ENCODE measurements around the gene SLC47A2. TPM values are rescaled to one million over a fixed set of nuclear protein-coding genes. Genes with fewer than 3 reads are reported as not detected.
"Not testable (repeated sequence)": the region's sequence is repeated elsewhere in the genome, so short reads cannot be mapped to it uniquely, and the experiment has no call there.

The SLC47A2 gene
- total and polyA plus RNA-seq, 2 experiments from 2014 or later = not detected

- TF ChIP-seq CREB1 (CRISPR knock-in tag; IDR thresholded peaks at IDR 0.05; ENCODE audit: low read depth) = no peak
- TF ChIP-seq JUNB (IDR thresholded peaks at IDR 0.05; ENCODE audit: unreplicated experiment) = no peak
- TF ChIP-seq ZNF331 (CRISPR knock-in tag; IDR thresholded peaks at IDR 0.05; ENCODE audit: low read depth) = no peak
- no peak for TF ChIP-seq POLR2AphosphoS5 (IDR thresholded peaks at IDR 0.05; ENCODE audit: low read depth)
- no peak for TF ChIP-seq EZH2 (IDR thresholded peaks at IDR 0.05; ENCODE audit: low read depth, unreplicated experiment)
- no peak for TF ChIP-seq CTCF (conservative IDR thresholded peaks at IDR 0.05; ENCODE audit: low read depth in 2 of 2)
- TF ChIP-seq EZH2phosphoT487 (IDR thresholded peaks at IDR 0.05; ENCODE audit: unreplicated experiment) = no peak
- TF ChIP-seq ZNF114 (CRISPR knock-in tag; IDR thresholded peaks at IDR 0.05) = no peak
- no peak for TF ChIP-seq REST (IDR thresholded peaks at IDR 0.05; ENCODE audit: unreplicated experiment)
These were observed 14.2 kb downstream of the SLC47A2 start (continued) for GRCh38 chr17:19702217-19702641.

GRCh38 chr17:19686400-19687090 is 29.8 kb downstream of the SLC47A2 start:
- DNase-seq (ENCODE audit: low spot score) = no peak
- no peak overlapping the region for H3K27ac ChIP-seq (ENCODE audit: low read depth)
- H3K27ac Mint-ChIP-seq = no peak overlapping the region

GRCh38 chr17:19684909-19685580 is 31.3 kb downstream of the SLC47A2 start:
- not testable (repeated sequence) for H3K27me3 ChIP-seq (ENCODE audit: insufficient read depth); H2AFZ ChIP-seq; H3K79me2 ChIP-seq (replicated peaks; ENCODE audit: insufficient read depth); H3K4me1 ChIP-seq (ENCODE audit: insufficient read depth); H3K4me2 ChIP-seq; DNase-seq (ENCODE audit: low spot score); H3F3A ChIP-seq (replicated peaks; ENCODE audit: low read depth); H3K27ac Mint-ChIP-seq; H3K4me3 Mint-ChIP-seq; H3K4me3 ChIP-seq; H3K9me2 ChIP-seq (ENCODE audit: insufficient read depth); H3K36me3 ChIP-seq (ENCODE audit: insufficient read depth); H3K4me1 Mint-ChIP-seq; H3K27ac ChIP-seq (ENCODE audit: low read depth); ATAC-seq; H3K27me3 Mint-ChIP-seq (ENCODE audit: insufficient read depth, low read depth, poor library complexity); H4K20me1 ChIP-seq (replicated peaks; ENCODE audit: insufficient read depth)
- peaks cover 60% of the 10 kb centered on the region for H3K36me3 Mint-ChIP-seq (ENCODE audit: low read depth)
- H3K9me3 Mint-ChIP-seq = peaks cover 66% of the 10 kb centered on the region

More at GRCh38 chr17:19686400-19687090, 29.8 kb downstream of the SLC47A2 start:
- no peaks in the 10 kb centered on the region for H3K4me1 ChIP-seq (ENCODE audit: insufficient read depth)
- Mint-ChIP-seq H3K27me3 (ENCODE audit: insufficient read depth, low read depth, poor library complexity) (peaks cover 9% of the 10 kb centered on the region), H3K36me3 (ENCODE audit: low read depth) (peaks cover 52% of the 10 kb centered on the region), H3K9me3 (peaks cover 76% of the 10 kb centered on the region), H3K4me3 (no peak overlapping the region), H3K4me1 (no peaks in the 10 kb centered on the region)
- peaks cover 6% of the 10 kb centered on the region; the same call in 1 of the 2 replicates for H3K36me3 ChIP-seq (ENCODE audit: insufficient read depth)
- no peaks in the 10 kb centered on the region for H3K9me2 ChIP-seq (ENCODE audit: insufficient read depth)
- H2AFZ ChIP-seq = no peak overlapping the region
- H3K27me3 ChIP-seq (ENCODE audit: insufficient read depth) = no peaks in the 10 kb centered on the region
- TF ChIP-seq NANOG (IDR thresholded peaks at IDR 0.05; ENCODE audit: borderline replicate concordance) (no peak), CTCF (conservative IDR thresholded peaks at IDR 0.05; ENCODE audit: low read depth in 2 of 2) (no peak), ZNF114 (CRISPR knock-in tag; IDR thresholded peaks at IDR 0.05) (no peak)
- no peak overlapping the region for H3K4me2 ChIP-seq
- no peaks in the 10 kb centered on the region for H4K20me1 ChIP-seq (replicated peaks; ENCODE audit: insufficient read depth)
- H3K4me3 ChIP-seq = no peak overlapping the region
- ATAC-seq = no peak
- H3K79me2 ChIP-seq (replicated peaks; ENCODE audit: insufficient read depth) = no peaks in the 10 kb centered on the region
- no peaks in the 10 kb centered on the region for H3F3A ChIP-seq (replicated peaks; ENCODE audit: low read depth)
